RKO (cell line): ENCODE results near the gene PTH1R.

ENCODE experiments used
- DNase-seq: peaks from one replicate; pipeline ENCODE4 v3.0.0-alpha.2; 2016; ENCODE audit warnings: low spot score

The PTH1R gene

GRCh38 chr3:46877406-46878125, at the start of gene PTH1R:
Gene PTH1R, plus strand, starts transcription at chr3:46877721. Its CDS starts 5,839 bp downstream, at chr3:46883560.
- DNase-seq, result no peak

- no peak for DNase-seq
Observed at GRCh38 chr3:46829699-46830208, 47.8 kb upstream of the PTH1R start.

GRCh38 chr3:46830801-46831200, 46.7 kb upstream of the PTH1R start:
- no peak for DNase-seq

GRCh38 chr3:46831316-46831715, 46.2 kb upstream of the PTH1R start:
- no peak for DNase-seq

GRCh38 chr3:46831841-46832240, 45.7 kb upstream of the PTH1R start:
- DNase-seq, result no peak

GRCh38 chr3:46833346-46834300, 43.9 kb upstream of the PTH1R start:
- DNase-seq, result no peak

GRCh38 chr3:46835054-46835453, 42.5 kb upstream of the PTH1R start:
- no peak for DNase-seq

- no peak for DNase-seq
Observed at GRCh38 chr3:46835491-46835890, 42.0 kb upstream of the PTH1R start.

GRCh38 chr3:46838301-46838700, 39.2 kb upstream of the PTH1R start:
- DNase-seq, result no peak

GRCh38 chr3:46840491-46840890, 37.0 kb upstream of the PTH1R start:
- DNase-seq, result no peak

- DNase-seq, result no peak
Observed at GRCh38 chr3:46843508-46843907, 34.0 kb upstream of the PTH1R start.

- DNase-seq, result no peak
Observed at GRCh38 chr3:46844397-46844796, 33.1 kb upstream of the PTH1R start.

- no peak for DNase-seq
Observed at GRCh38 chr3:46844881-46845312, 32.6 kb upstream of the PTH1R start.

- no peak for DNase-seq
Observed at GRCh38 chr3:46845397-46845859, 32.1 kb upstream of the PTH1R start.

GRCh38 chr3:46845860-46846623, 31.5 kb upstream of the PTH1R start:
- DNase-seq, result no peak

- no peak for DNase-seq
Observed at GRCh38 chr3:46846624-46847542, 30.6 kb upstream of the PTH1R start.

- no peak for DNase-seq
Observed at GRCh38 chr3:46847744-46848143, 29.8 kb upstream of the PTH1R start.

GRCh38 chr3:46848271-46849044, 29.1 kb upstream of the PTH1R start:
- DNase-seq, result no peak

- no peak for DNase-seq
Observed at GRCh38 chr3:46849045-46849631, 28.4 kb upstream of the PTH1R start.
